HG02885 (cell line): ENCODE results near the gene CD164.

Experiments used
- ATAC-seq: cut with Tn5 transposase; IDR thresholded peaks from one replicate; pipeline ENCODE4 v1.9.1; 2021; ENCODE audit warnings: mild to moderate bottlenecking; ENCODE audit not compliant: unreplicated experiment, poor library complexity

CD164 gene

GRCh38 chr6:109316909-109317308 lies 65.4 kb downstream of the CD164 start:
- no peak for ATAC-seq
